OCI-LY7 (cell line): ENCODE measurements around the gene PPIH. TPM values are rescaled to one million over a fixed set of nuclear protein-coding genes. Genes with fewer than 3 reads are reported as not detected.

ENCODE experiments used
- BruUV-seq: library from RNA; stranded (reverse); fragments of 400-500 nt; replicated peaks from 2 replicates; lab custom pipeline; 2021; lab: Mats Ljungman, UMichigan
- CTCF ChIA-PET: fragments of 300-600 bp; sonication (Branson Sonifier 250); formaldehyde crosslinking; loops from one replicate; lab custom pipeline; 2022; ENCODE audit warnings: antibody characterized with exemption; ENCODE audit not compliant: unreplicated experiment; lab: Charles Lee
- POLR2A ChIA-PET: fragments of 300-600 bp; sonication (Branson Sonifier 250); formaldehyde crosslinking; loops from one replicate; lab custom pipeline; 2022; ENCODE audit warnings: antibody characterized with exemption; lab: Charles Lee
- DNase-seq: peaks from one replicate; pipeline ENCODE4 v3.0.0-alpha.2; 2015; ENCODE audit warnings: low spot score
- H2AFZ ChIP-seq: fragments of 200-600 bp; sonication (generic), shearing (Covaris generic); 2 replicates; pipeline ENCODE4 v1.6.1; 2014; ENCODE audit warnings: mild to moderate bottlenecking, antibody characterized with exemption, low read length, moderate library complexity
- H3K27ac ChIP-seq: fragments of 200-600 bp; sonication (generic); 2 replicates; pipeline ENCODE4 v1.5.1; 2014; ENCODE audit warnings: mixed run types, low read depth, mild to moderate bottlenecking, moderate library complexity, low read length, inconsistent platforms; ENCODE audit not compliant: poor library complexity, severe bottlenecking
- H3K36me3 ChIP-seq: fragments of 200-600 bp; sonication (generic); 2 replicates; pipeline ENCODE4 v1.6.1; 2014; ENCODE audit warnings: mild to moderate bottlenecking, antibody characterized with exemption, low read length, moderate library complexity, mixed read lengths; ENCODE audit not compliant: insufficient read depth
- H3K4me1 ChIP-seq: fragments of 200-600 bp; sonication (generic); 2 replicates; pipeline ENCODE4 v1.5.1; 2014; ENCODE audit warnings: mild to moderate bottlenecking, low read length; ENCODE audit not compliant: insufficient read depth, poor library complexity, severe bottlenecking
- H3K4me2 ChIP-seq: fragments of 200-600 bp; sonication (generic); 2 replicates; pipeline ENCODE4 v1.6.1; 2014; ENCODE audit warnings: mild to moderate bottlenecking, low read length
- H3K4me3 ChIP-seq: fragments of 200-600 bp; sonication (generic); 2 replicates; pipeline ENCODE4 v1.5.1; 2014; ENCODE audit warnings: mild to moderate bottlenecking, low read depth, low read length; ENCODE audit not compliant: poor library complexity, severe bottlenecking
- H3K79me2 ChIP-seq: fragments of 200-600 bp; sonication (generic); 2 replicates; pipeline ENCODE4 v1.6.1; 2016; ENCODE audit warnings: low read depth, mild to moderate bottlenecking, low read length, moderate library complexity, mixed read lengths; ENCODE audit not compliant: insufficient read depth
- H3K9me2 ChIP-seq: fragments of 200-600 bp; sonication (generic); 2 replicates; pipeline ENCODE4 v1.6.1; 2016; ENCODE audit warnings: mild to moderate bottlenecking, low read length, mixed read lengths; ENCODE audit not compliant: insufficient read depth
- H3K9me3 ChIP-seq: fragments of 200-600 bp; sonication (generic); 2 replicates; pipeline ENCODE4 v1.6.1; 2014; ENCODE audit warnings: mild to moderate bottlenecking, mixed run types, low read length, mixed read lengths
- H4K20me1 ChIP-seq: fragments of 200-600 bp; sonication (generic); 2 replicates; pipeline ENCODE4 v1.6.1; 2014; ENCODE audit warnings: mild to moderate bottlenecking, antibody characterized with exemption, low read length, moderate library complexity, mixed read lengths; ENCODE audit not compliant: insufficient read depth
- EZH2phosphoT487 ChIP-seq: fragments of 200-600 bp; sonication (generic); IDR thresholded peaks from 2 replicates; pipeline ENCODE4 v1.6.1; 2018; ENCODE audit warnings: low read depth, borderline replicate concordance, mild to moderate bottlenecking, mixed run types, antibody characterized with exemption, low read length, moderate library complexity, mixed read lengths
- intact Hi-C: fragments of 100-400 bp; cut with micrococcal nuclease; formaldehyde crosslinking; loops from one replicate; pipeline ENCODE4 v1.10.0; 2022; ENCODE audit not compliant: unreplicated experiment
- total RNA-seq, 2 experiments: library from RNA; depleted of rRNA in 1 of 2; stranded (reverse); fragments of >200 nt in 1 of 2; shearing (Covaris generic) in 1 of 2; gene quantifications; 2 replicates each; pipeline ENCODE4 v1.2.3, GENCODE V29; 2014 to 2022
- TF ChIP-seq, protein P1 (sequence below): fragments of 200-600 bp; sonication (generic); conservative IDR thresholded peaks from 2 replicates; pipeline ENCODE4 v1.5.1; 2014; ENCODE audit warnings: mild to moderate bottlenecking, antibody characterized with exemption, low read length, moderate library complexity, mixed read lengths

The PPIH gene
- total RNA-seq, 2 experiments from 2014 or later: 74.4 to 100 TPM

DNA sequence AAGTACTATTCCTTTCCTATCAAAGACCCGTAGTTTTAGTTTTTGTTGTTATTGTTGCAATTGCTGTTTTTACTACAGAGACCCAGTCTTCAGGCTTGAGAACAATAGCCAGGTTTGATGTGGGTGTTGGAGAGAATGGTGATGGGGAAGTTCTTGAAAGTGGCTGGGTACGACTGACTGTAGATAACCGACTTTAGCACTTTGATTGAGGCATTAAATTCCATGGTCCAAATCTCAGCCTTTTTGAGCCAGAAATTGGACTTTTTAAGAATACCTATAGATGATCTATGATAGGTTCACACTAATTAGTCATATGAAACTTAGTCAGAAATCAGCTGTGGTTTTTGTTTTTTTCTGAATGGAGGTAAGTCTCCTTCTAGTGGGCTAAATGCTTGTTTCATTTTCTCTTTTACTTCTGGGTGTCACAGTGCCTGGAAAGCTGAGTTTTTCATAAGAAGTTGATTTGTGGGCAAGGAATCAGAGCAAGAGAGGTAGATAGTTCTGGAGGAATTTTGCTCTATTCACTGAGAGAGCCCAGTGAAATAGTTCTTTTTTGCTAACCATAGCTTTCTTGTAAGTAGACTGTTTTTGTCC is 2.8 kb downstream of the PPIH start:
- Histone ChIP-seq H3K4me2 (peak overlapping the region; percentile 28), H3K27ac (no peak overlapping the region), H3K36me3 (peaks cover 69% of the 10 kb centered on the region), H3K79me2 (peaks cover 44% of the 10 kb centered on the region), H3K9me3 (no peaks in the 10 kb centered on the region), H4K20me1 (peaks cover 9% of the 10 kb centered on the region; the same call in 1 of the 2 replicates), H3K4me1 (peaks cover 28% of the 10 kb centered on the region), H2AFZ (no peak overlapping the region), H3K9me2 (no peaks in the 10 kb centered on the region), H3K4me3 (no peak overlapping the region)
- BruUV-seq: no TSS peak
- ChIA-PET POLR2A (no interaction called here), CTCF (no interaction called here)
- TF ChIP-seq, protein P1, sequence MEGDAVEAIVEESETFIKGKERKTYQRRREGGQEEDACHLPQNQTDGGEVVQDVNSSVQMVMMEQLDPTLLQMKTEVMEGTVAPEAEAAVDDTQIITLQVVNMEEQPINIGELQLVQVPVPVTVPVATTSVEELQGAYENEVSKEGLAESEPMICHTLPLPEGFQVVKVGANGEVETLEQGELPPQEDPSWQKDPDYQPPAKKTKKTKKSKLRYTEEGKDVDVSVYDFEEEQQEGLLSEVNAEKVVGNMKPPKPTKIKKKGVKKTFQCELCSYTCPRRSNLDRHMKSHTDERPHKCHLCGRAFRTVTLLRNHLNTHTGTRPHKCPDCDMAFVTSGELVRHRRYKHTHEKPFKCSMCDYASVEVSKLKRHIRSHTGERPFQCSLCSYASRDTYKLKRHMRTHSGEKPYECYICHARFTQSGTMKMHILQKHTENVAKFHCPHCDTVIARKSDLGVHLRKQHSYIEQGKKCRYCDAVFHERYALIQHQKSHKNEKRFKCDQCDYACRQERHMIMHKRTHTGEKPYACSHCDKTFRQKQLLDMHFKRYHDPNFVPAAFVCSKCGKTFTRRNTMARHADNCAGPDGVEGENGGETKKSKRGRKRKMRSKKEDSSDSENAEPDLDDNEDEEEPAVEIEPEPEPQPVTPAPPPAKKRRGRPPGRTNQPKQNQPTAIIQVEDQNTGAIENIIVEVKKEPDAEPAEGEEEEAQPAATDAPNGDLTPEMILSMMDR: no peak
- TF ChIP-seq EZH2phosphoT487: no peak
- intact Hi-C loops: no loop called here
- DNase-seq: no peak

DNA sequence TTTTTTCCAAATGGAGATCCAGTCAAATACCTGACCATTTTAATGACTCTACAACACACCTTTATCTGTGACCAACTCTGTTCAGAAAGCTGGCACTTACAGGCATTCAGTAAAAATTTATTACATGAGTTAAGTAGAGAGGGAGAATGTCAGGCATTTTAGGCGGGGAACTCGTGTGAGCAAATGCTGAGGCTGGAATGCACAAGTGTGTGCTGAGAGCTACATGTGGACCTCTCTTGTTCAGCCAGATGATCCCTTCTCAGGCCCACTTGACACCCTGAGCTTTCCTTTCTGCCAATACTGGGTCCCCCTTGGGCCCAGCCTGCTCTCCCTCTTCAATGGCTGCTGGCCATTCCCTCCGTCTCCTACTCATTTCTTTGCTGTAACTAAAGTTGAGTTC is 11.7 kb downstream of the PPIH start:
- no peak for TF ChIP-seq EZH2phosphoT487
- TF ChIP-seq, protein P1: no peak
- Histone ChIP-seq H3K27ac (no peak overlapping the region), H3K4me2 (no peak overlapping the region), H3K79me2 (no peaks in the 10 kb centered on the region), H4K20me1 (no peaks in the 10 kb centered on the region), H3K9me3 (no peaks in the 10 kb centered on the region), H3K4me3 (no peak overlapping the region), H3K9me2 (no peaks in the 10 kb centered on the region), H3K36me3 (peaks cover 95% of the 10 kb centered on the region), H2AFZ (no peak overlapping the region), H3K4me1 (no peaks in the 10 kb centered on the region)
- CTCF ChIA-PET: no interaction called here
- BruUV-seq: TSS peak; percentile 10
- POLR2A ChIA-PET: interaction anchor here (0.9 to 1.0 kb wide), 2 partner anchors 9 to 11 kb away, joined by 3 read pairs; no protein-coding TSS in a partner anchor
- DNase-seq: no peak
- intact Hi-C loops: no loop called here

DNA sequence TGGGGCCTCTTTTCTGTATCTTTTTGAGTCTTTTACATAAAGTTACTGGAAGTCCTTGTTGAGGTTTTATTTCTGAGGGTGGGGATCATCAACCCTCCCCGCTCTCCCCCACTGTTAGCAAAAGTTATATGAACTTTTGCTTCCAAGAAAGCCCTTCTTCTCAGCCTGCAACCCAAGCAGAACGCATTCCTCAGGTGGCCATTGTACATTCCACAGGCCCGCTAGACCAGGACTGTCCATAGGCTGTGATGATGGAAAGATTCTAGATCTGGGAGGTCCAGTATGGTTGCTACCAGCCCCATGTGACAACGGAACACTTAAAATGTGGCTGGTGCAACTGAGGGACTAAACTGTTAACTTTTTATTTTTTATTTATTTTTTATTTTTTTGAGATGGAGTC is 12.2 kb downstream of the PPIH start:
- Histone ChIP-seq H3K4me2 (no peak overlapping the region), H3K9me2 (no peaks in the 10 kb centered on the region), H3K9me3 (no peaks in the 10 kb centered on the region), H4K20me1 (no peaks in the 10 kb centered on the region), H2AFZ (no peak overlapping the region), H3K79me2 (no peaks in the 10 kb centered on the region), H3K4me3 (no peak overlapping the region), H3K27ac (no peak overlapping the region), H3K36me3 (peaks cover 95% of the 10 kb centered on the region), H3K4me1 (peaks cover under 1% of the 10 kb centered on the region)
- DNase-seq: no peak
- ChIA-PET CTCF (no interaction called here), POLR2A (interaction anchor here (0.8 to 1.3 kb wide), 2 partner anchors 11 to 58 kb away, joined by 3 read pairs; no protein-coding TSS in a partner anchor)
- no peak for TF ChIP-seq EZH2phosphoT487
- TF ChIP-seq, protein P1: no peak
- no TSS peak for BruUV-seq
- intact Hi-C loops: no loop called here
